Neural cell (in vitro differentiated cells): ENCODE results near the gene PSORS1C2. TPM values are rescaled to one million over a fixed set of nuclear protein-coding genes. Genes with fewer than 3 reads are reported as not detected.
A peak's percentile ranks its signal among the peaks of the same experiment; 100 is the strongest.

Source experiments
- H2AFZ ChIP-seq: fragments of 200-600, 300-800 bp; sonication (generic), shearing (Covaris generic); 2 replicates; pipeline ENCODE4 v1.6.0; 2014; ENCODE audit warnings: low read depth, mild to moderate bottlenecking, antibody characterized with exemption, low read length, moderate library complexity
- H3F3A ChIP-seq: fragments of 200-600 bp; shearing (Covaris generic); 2 replicates; pipeline ENCODE4 v1.6.1; 2016; ENCODE audit warnings: mild to moderate bottlenecking, moderate library complexity, mixed read lengths, antibody characterized with exemption, low read length; ENCODE audit not compliant: insufficient read depth, poor library complexity, severe bottlenecking
- H3K27ac ChIP-seq: fragments of 200-600, 300-800 bp; sonication (generic), shearing (Covaris generic); 2 replicates; pipeline ENCODE4 v1.5.1; 2014; ENCODE audit warnings: mild to moderate bottlenecking, low read length, moderate library complexity
- H3K27me3 ChIP-seq: fragments of 300-800, 200-600 bp; sonication (generic), shearing (Covaris generic); 2 replicates; pipeline ENCODE4 v1.6.0; 2014; ENCODE audit warnings: mild to moderate bottlenecking, low read depth, low read length, moderate library complexity; ENCODE audit not compliant: insufficient read depth
- H3K36me3 ChIP-seq: fragments of 300-800, 200-600 bp; sonication (generic), shearing (Covaris generic); 2 replicates; pipeline ENCODE4 v1.5.1; 2014; ENCODE audit warnings: mild to moderate bottlenecking, antibody characterized with exemption, low read length, moderate library complexity; ENCODE audit not compliant: insufficient read depth
- H3K4me2 ChIP-seq: fragments of 300-800, 200-600 bp; sonication (generic), shearing (Covaris generic); 2 replicates; pipeline ENCODE4 v1.6.0; 2014; ENCODE audit warnings: mild to moderate bottlenecking, low read length
- H3K4me3 ChIP-seq: fragments of 300-800, 200-600 bp; sonication (generic), shearing (Covaris generic); 2 replicates; pipeline ENCODE4 v1.5.1; 2014; ENCODE audit warnings: mild to moderate bottlenecking, low read length, moderate library complexity
- H3K79me2 ChIP-seq: fragments of 200-600 bp; shearing (Covaris generic); replicated peaks from 2 replicates; pipeline ENCODE4 v1.6.0; 2014; ENCODE audit warnings: mild to moderate bottlenecking, low read length, moderate library complexity; ENCODE audit not compliant: insufficient read depth
- H3K9ac ChIP-seq: fragments of 300-800, 200-600 bp; sonication (generic), shearing (Covaris generic); 2 replicates; pipeline ENCODE4 v1.6.1; 2016; ENCODE audit warnings: mild to moderate bottlenecking, low read length, mixed read lengths
- H3K9me2 ChIP-seq: fragments of 200-600 bp; shearing (Covaris generic); 2 replicates; pipeline ENCODE4 v1.6.1; 2016; ENCODE audit warnings: mild to moderate bottlenecking, low read length, mixed read lengths; ENCODE audit not compliant: insufficient read depth
- H3K9me3 ChIP-seq: fragments of 200-600, 300-800 bp; sonication (generic), shearing (Covaris generic); 2 replicates; pipeline ENCODE4 v1.6.1; 2016; ENCODE audit warnings: mild to moderate bottlenecking, mixed run types, low read length, moderate library complexity, mixed read lengths
- H4K20me1 ChIP-seq: fragments of 200-600 bp; shearing (Covaris generic); 2 replicates; pipeline ENCODE4 v1.6.1; 2016; ENCODE audit warnings: mild to moderate bottlenecking, mixed run types; ENCODE audit not compliant: insufficient read depth
- CTCF ChIP-seq: fragments of 450-650 bp; IDR thresholded peaks from 2 replicates; pipeline ENCODE4 v1.5.1; 2014; ENCODE audit warnings: antibody characterized with exemption, mild to moderate bottlenecking, moderate library complexity; ENCODE audit not compliant: poor library complexity, severe bottlenecking
- EP300 ChIP-seq: fragments of 450-650 bp; conservative IDR thresholded peaks from 2 replicates; pipeline ENCODE4 v1.6.1; 2014; ENCODE audit warnings: antibody characterized with exemption, mild to moderate bottlenecking, moderate library complexity; ENCODE audit not compliant: poor library complexity, severe bottlenecking
- EZH2 ChIP-seq: fragments of 200-600, 300-800 bp; shearing (Covaris generic), sonication (generic); IDR thresholded peaks from 2 replicates; pipeline ENCODE4 v1.6.1; 2014; ENCODE audit warnings: antibody characterized with exemption, low read length, borderline replicate concordance, mild to moderate bottlenecking; ENCODE audit not compliant: insufficient read depth, poor library complexity, severe bottlenecking
- MXI1 ChIP-seq: fragments of 450-650 bp; conservative IDR thresholded peaks from 2 replicates; pipeline ENCODE4 v1.6.1; 2014; ENCODE audit warnings: antibody characterized with exemption, mild to moderate bottlenecking; ENCODE audit not compliant: poor library complexity, severe bottlenecking
- POLR2AphosphoS5 ChIP-seq: IDR thresholded peaks from 2 replicates; pipeline ENCODE4 v1.6.1; 2012
- RAD21 ChIP-seq: fragments of 450-650 bp; conservative IDR thresholded peaks from 2 replicates; pipeline ENCODE4 v1.6.1; 2014; ENCODE audit warnings: antibody characterized with exemption, mild to moderate bottlenecking, moderate library complexity
- REST ChIP-seq: IDR thresholded peaks from 2 replicates; pipeline ENCODE4 v1.6.1; 2012; ENCODE audit warnings: borderline replicate concordance
- SMC3 ChIP-seq: fragments of 450-650 bp; conservative IDR thresholded peaks from 2 replicates; pipeline ENCODE4 v1.6.1; 2014; ENCODE audit warnings: antibody characterized with exemption, mild to moderate bottlenecking, moderate library complexity; ENCODE audit not compliant: poor library complexity
- TAF1 ChIP-seq: IDR thresholded peaks from 2 replicates; pipeline ENCODE4 v1.6.1; 2012; ENCODE audit warnings: low read depth
- polyA plus RNA-seq: library from polyadenylated mRNA; depleted of rRNA; stranded (reverse); fragments of >200 nt; gene quantifications from 2 replicates; pipeline ENCODE4 v1.2.3, GENCODE V29; 2014

PSORS1C2 gene
- polyA plus RNA-seq, 1 donor from 2014 or later = not detected

GRCh38 chr6:31161216-31162126, 22.6 kb upstream of the PSORS1C2 start:
- TF ChIP-seq EZH2 (no peak), TAF1 (no peak), MXI1 (no peak), EP300 (no peak), CTCF (no peak), REST (no peak), SMC3 (no peak), POLR2AphosphoS5 (no peak), RAD21 (no peak)
- no peaks in the 10 kb centered on the region for H3K9me2 ChIP-seq
- H3K27ac ChIP-seq = no peak overlapping the region

GRCh38 chr6:31158863-31159855, 20.3 kb upstream of the PSORS1C2 start:
- peak overlapping the region; percentile 71 for H3K9ac ChIP-seq
- H3K4me2 ChIP-seq = peak overlapping the region; percentile 79
- H3K27ac ChIP-seq = no peak overlapping the region
- no peaks in the 10 kb centered on the region for H3K79me2 ChIP-seq
- H3F3A ChIP-seq = no peaks in the 10 kb centered on the region
- no peak for TF ChIP-seq POLR2AphosphoS5
- TF ChIP-seq TAF1 = no peak
- TF ChIP-seq SMC3 = no peak
- no peak for TF ChIP-seq EZH2
- TF ChIP-seq CTCF = no peak
- no peak for TF ChIP-seq RAD21
- no peak for TF ChIP-seq EP300
- no peak for TF ChIP-seq MXI1
- no peak for TF ChIP-seq REST
- H3K36me3 ChIP-seq = no peaks in the 10 kb centered on the region
- H3K27me3 ChIP-seq = peaks cover 6% of the 10 kb centered on the region
- no peaks in the 10 kb centered on the region for H4K20me1 ChIP-seq
- H3K9me2 ChIP-seq = no peaks in the 10 kb centered on the region
- H3K4me3 ChIP-seq = peak overlapping the region; percentile 86
- no peaks in the 10 kb centered on the region for H3K9me3 ChIP-seq
- H2AFZ ChIP-seq = peak overlapping the region; percentile 89

More at GRCh38 chr6:31161216-31162126, 22.6 kb upstream of the PSORS1C2 start:
- Histone ChIP-seq H4K20me1 (no peaks in the 10 kb centered on the region), H3K36me3 (no peaks in the 10 kb centered on the region), H3K4me2 (no peak overlapping the region), H3K27me3 (peaks cover 6% of the 10 kb centered on the region), H3K9me3 (no peaks in the 10 kb centered on the region), H3K79me2 (no peaks in the 10 kb centered on the region), H3K9ac (no peak overlapping the region), H3F3A (no peaks in the 10 kb centered on the region), H2AFZ (no peak overlapping the region), H3K4me3 (no peak overlapping the region)
